Right hindlimb (tissue), 1 donor: ENCODE results near the gene LYRM7.
"Not testable (repeated sequence)": the region's sequence is repeated elsewhere in the genome, so short reads cannot be mapped to it uniquely, and the experiment has no call there.

ENCODE experiments used
- DNase-seq: peaks from one replicate; pipeline ENCODE4 v3.0.0-alpha.2; 2018

LYRM7 gene

DNA sequence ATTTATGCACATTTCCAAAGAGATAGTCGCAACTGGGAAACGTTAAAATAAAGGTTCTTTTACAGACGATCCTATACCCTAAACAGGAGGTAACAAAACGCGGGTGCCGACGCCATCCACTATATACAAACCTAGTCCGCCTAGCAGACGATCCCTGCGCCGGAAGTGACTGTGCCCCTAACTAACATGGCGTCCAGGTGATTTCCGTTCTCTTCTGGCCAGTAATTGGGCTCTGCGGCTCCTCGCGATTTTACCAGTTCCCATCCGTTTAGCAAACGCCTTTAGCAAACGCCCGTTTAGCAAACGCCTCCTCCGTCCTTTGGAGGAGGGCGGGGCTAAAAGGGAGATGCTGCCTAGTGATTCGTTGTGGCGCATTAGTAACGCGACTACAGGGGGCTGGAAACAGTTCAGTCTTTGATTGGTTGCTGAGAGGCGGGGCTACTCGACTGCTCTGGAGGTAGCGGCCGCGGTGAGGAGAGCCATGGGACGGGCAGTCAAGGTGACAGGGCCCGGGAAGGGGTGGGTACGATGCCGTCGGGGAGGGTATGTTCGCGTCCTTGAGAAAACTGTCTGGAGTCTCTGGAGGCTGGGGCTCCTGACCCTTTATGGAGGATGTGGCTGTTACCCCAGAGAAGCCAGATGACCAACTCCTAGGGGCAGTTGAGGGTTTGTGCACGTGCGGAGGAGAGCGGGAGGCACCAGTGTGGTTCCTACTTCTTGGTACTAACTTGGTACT is at the start of gene LYRM7:
Gene LYRM7 (plus strand): TSS at position 405 of the 736 bp plus-strand sequence. CDS start 77 bp downstream, at position 482.
- DNase-seq: peak; percentile 99

- DNase-seq: not testable (repeated sequence)
Measured at GRCh38 chr5:131127244-131127643, 43.5 kb upstream of the LYRM7 start.

- no peak for DNase-seq
Measured at GRCh38 chr5:131129306-131129705, 41.4 kb upstream of the LYRM7 start.

DNA sequence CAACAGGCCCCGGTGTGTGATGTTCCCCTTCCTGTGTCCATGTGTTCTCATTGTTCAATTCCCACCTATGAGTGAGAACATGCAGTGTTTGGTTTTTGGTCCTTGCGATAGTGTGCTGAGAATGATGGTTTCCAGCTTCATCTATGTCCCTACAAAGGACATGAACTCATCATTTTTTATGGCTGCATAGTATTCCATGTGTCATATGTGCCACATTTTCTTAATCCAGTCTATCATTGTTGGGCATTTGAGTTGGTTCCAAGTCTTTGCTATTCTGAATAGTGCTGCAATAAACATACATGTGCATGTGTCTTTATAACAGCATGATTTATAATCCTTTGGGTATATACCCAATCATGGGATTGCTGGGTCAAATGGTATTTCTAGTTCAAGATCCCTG is 37.7 kb upstream of the LYRM7 start:
- not testable (repeated sequence) for DNase-seq

DNA sequence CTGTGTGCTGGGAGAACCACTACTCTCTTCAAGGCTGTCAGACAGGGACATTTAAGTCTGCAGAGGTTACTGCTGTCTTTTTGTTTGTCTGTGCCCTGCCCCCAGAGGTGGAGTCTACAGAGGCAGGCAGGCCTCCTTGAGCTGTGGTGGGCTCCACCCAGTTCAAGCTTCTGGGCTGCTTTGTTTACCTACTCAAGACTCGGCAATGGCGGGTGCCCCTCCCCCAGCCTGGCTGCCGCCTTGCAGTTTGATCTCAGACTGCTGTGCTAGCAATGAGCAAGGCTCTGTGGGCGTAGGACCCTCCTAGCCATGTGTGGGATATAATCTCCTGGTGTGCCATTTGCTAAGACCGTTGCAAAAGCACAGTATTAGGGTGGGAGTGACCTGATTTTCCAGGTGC is 32.3 kb upstream of the LYRM7 start:
- not testable (repeated sequence) for DNase-seq

- DNase-seq: no peak
Measured at GRCh38 chr5:131139321-131139720, 31.4 kb upstream of the LYRM7 start.

GRCh38 chr5:131142970-131143617 is 27.6 kb upstream of the LYRM7 start:
- no peak for DNase-seq

GRCh38 chr5:131147258-131147657 is 23.5 kb upstream of the LYRM7 start:
- DNase-seq: no peak

DNA sequence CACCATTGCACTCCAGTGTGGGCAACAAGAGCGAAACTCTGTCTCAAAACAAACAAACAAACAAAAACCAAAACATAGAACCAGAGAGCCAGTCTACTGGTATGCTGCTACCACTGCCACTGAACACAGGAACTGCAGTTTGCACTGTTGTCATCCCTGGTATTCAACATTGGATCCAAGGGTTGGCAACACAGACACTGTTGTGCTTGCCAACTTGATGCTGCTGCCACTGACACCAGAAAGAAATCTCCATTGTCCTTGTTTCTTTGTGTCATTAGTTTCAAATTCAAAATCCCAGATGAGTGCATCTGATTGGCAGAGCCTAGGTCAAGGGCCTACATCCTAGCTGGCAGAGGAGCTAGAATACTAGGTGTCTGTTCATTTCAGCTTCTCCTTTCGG is 21.9 kb upstream of the LYRM7 start:
- DNase-seq: no peak

DNA sequence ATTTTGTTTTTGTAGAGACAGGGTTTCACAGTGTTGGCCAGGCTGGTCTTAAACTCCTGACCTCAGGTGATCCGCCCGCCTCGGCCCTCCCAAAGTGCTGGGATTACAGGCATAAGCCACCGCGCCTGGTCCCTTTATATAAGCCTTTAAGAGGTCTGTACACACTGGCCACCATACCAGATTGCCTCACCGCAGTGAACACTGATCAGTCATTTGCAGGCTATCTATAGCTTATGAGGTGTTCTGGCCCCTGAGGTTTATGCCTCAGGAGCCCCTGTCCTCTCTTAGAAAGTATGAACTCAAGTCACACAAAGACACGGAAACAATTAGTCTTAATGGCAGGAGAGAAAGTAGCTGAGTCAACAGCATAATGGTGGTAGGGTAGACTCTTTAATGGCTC is 20.3 kb upstream of the LYRM7 start:
- no peak for DNase-seq

GRCh38 chr5:131151216-131151615 is 19.5 kb upstream of the LYRM7 start:
- DNase-seq: no peak

DNA sequence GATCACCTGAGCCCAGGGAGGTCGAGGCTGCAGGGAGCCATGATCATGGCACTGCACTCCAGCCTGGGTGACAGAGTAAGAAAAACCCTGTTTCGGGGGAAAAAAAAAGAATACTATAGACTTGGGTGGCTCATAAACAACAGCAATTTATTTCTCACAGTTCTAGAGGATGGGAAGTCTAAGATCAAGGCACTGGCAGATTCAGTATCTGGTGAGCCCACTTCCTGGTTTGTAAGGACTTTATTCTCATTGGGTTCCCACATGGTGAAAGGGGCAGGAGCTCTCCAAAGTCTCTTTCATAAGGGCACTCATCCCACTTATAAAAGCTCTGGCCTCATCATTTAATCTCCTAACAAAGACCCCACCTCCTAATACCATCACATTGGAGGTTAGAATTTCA is 14.4 kb upstream of the LYRM7 start:
- DNase-seq: no peak

GRCh38 chr5:131156957-131157356 is 13.8 kb upstream of the LYRM7 start:
- no peak for DNase-seq

DNA sequence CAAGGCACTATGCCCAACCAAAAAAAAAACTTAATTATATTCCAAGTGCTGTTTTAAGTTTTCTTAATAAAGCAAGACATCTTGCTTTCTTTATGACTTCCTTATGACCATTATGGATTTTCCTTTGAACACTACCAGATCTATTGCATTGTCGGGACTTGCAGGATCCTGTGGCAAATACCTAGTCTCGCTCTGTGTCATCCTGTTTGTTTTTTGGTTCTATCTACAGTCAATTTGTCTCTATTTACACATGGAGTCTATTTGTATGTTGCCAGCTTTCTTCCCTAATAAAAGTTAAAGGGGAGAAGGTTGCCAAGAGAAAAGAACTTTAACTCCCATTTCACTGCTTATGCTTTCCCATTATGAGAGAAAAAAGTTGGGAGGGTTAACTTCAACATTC is 10.6 kb upstream of the LYRM7 start:
- DNase-seq: no peak

DNA sequence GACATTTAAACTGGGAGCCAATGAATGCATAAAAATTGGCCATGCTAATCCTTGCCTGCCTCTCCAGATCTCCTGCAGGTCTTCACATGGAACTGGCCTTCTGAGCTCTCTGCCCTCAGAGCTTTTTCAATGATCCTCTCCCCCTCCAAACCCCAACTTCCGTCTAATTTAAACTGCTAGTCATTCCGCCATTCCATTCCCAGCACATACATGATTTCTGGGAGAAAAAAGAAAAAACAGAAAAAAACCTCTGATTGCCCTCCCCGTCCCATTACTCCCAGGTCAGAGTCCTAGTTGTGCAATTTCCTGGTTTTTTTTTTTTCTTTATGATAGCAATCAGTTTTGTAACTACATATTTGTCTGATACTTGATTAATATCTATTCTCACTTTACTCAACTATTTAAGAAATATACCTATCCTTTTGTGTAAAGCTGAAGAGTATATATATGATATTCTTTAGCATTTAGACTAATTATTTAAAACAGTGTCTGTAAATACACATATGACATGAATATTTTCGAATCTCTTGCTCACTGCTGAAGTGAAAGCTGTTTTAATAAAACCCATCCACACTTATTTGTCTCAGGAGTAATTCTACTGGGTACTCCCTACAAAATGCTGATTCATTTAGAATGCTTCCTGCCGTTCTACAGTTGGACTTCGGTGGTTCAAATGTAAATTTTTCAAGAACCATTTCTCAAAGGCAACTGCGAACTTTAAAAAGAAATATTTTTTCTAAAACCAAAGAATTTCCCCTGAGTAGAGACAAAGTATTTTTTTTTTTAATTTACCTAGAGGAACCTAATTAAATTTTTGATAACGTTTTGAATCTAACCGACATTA is 7.2 kb upstream of the LYRM7 start:
- no peak for DNase-seq

DNA sequence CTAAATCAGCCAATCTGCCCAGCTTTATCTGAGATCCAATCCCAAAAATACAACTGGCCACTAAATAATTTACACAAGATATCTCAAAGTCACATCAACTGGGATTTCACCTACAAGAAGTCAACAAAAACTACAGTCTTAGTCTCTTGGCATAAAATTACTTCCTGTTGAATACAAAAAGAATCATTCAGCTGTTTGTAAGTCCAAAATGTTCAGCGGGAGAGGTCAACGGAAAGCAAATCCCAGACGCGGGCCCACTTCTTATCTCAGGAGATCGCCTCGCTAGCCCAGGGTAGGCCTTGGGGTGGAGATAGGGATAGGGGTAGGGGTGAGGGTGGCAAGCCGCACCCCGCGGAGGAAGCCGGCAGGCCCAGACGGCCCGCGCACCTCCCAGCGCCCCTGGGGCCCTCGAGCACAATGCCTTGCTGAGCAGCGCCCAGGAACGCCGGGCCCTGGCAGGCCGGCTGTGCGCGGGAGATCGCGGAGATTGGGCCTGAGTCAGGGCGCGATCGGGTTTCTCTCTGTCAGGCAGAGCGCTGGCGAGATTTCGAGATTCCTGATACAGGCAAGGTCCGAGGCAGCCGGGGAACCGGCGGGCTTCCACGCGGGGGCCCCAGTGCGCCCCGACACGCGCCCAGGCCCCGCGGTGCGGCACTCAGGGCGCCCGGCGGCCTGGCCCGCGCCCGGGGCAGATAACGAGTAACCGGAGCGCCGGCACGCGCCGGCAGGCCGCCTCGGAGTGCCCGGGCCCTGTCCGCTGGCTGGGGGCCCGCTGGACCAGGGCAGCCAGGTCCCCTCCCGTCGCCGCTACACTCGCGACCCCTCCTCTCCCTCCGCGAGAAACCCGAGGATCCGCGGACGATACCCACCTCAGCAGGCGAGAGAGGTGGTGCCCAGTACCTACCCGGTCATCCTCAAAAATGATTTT is 6.3 kb upstream of the LYRM7 start:
- peak; percentile 80 for DNase-seq

DNA sequence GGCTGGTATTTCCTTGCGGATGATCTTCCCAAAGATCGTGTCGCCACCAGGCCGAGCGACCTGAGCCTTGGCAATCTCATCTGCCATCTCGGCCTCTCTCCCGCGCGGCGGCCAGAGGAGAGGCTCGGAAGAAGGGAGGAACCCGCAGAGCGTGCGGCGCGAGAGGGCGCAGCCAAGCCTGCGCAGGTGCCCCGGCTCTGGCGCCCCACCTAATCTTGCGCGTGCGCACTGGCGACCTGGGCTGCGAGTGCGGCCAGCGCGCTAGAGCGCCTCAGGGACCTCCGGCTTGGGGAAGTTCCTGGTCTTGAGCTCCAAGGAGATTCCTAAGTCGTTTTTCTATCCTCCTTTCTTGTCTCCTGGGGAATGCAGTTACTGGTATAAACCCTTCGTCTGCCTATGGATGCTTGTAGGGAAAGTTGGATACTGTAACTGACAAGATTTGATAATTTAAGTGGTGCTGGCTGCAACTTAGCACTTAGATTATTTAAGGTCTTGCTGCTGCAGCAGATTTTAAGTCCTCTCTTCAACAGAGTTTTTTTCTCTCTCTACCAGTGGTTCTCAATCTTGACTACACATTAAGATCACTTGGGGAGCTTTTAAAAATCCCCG is 5.5 kb upstream of the LYRM7 start, which contains the start of gene HINT1:
Gene HINT1 (minus strand): TSS at position 138 of the 609 bp plus-strand sequence. CDS start 51 bp downstream, at position 87.
- peak; percentile 92 for DNase-seq

GRCh38 chr5:131167615-131168014 is 3.1 kb upstream of the LYRM7 start:
- DNase-seq: no peak

DNA sequence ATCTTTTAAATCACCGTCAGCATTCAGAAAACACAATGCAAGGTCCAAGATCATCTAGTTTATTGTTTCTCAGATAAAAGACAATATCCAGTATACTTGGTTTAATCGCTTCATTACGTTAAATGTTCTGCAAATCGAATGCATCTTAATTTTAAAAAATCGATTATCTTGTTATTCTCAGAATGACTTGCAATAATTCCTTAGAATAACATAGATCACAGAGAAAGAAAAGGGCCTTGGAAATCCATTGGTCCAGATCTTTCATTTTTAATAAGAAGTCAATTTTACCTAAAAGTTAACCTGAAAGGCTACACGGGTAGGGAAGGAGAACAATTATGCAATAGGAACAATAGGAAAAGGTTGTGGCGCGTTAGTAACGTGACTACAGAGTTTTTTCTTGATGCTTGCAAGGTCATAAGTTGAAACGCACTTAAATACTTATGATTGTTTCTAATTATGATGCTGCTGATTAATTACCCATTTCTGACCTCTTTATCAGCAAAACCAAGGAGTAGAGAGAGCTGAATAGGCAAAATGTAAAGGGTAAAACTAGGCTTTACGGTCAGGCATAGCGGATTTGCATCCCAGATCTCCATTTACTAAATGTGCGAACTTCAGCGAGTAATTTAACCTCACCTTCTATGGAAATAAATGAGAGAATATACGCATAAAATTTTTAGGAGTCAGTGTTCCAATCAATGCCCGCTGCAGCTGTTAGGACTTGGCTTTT is 769 bp upstream of the LYRM7 start:
- no peak for DNase-seq

- no peak for DNase-seq
Measured at GRCh38 chr5:131171276-131171810, 599 bp downstream of the LYRM7 start.

DNA sequence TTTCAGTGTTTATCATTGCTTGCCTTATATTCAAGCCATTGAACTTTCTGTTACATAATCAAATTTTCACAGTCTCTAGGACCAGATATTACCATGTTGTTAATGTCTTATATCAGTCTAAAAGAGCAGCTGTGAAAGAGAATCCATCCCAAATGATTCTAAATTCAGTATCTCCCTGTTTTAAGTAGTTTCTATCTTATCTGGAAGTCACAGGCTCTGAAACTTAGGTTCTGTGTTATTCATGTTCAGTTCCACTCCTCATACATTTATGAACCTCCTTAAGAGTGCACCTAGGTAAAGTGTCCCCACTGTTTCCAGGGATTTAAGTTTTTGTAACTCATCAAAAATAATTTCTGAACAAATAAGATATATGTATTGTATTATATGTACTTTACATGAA is 9.7 kb downstream of the LYRM7 start:
- DNase-seq: no peak
